BLaER1 (cell line): ENCODE data around the gene INAFM2.

Experiments used
- H3K27ac ChIP-seq: shearing (Covaris generic); formaldehyde crosslinking; 2 replicates; pipeline ENCODE4 v1.8.1; 2022
- H3K27me3 ChIP-seq: shearing (Covaris generic); formaldehyde crosslinking; 2 replicates; pipeline ENCODE4 v1.8.1; 2022
- H3K36me3 ChIP-seq: shearing (Covaris generic); formaldehyde crosslinking; 2 replicates; pipeline ENCODE4 v1.8.1; 2022
- H3K4me1 ChIP-seq: shearing (Covaris generic); formaldehyde crosslinking; 2 replicates; pipeline ENCODE4 v1.8.1; 2022
- H3K4me2 ChIP-seq: shearing (Covaris generic); formaldehyde crosslinking; 2 replicates; pipeline ENCODE4 v1.8.1; 2022
- H3K4me3 ChIP-seq: shearing (Covaris generic); formaldehyde crosslinking; 2 replicates; pipeline ENCODE4 v1.8.1; 2022
- H3K9ac ChIP-seq: shearing (Covaris generic); formaldehyde crosslinking; 2 replicates; pipeline ENCODE4 v1.8.1; 2022
- H3K9me3 ChIP-seq: shearing (Covaris generic); formaldehyde crosslinking; 2 replicates; pipeline ENCODE4 v1.8.1; 2022
- H4K20me1 ChIP-seq: shearing (Covaris generic); formaldehyde crosslinking; 2 replicates; pipeline ENCODE4 v1.8.1; 2022
- Cebpa-rat ChIP-seq: shearing (Covaris generic); IDR thresholded peaks from 2 replicates; pipeline ENCODE4 v1.8.1; 2022

INAFM2 gene

DNA sequence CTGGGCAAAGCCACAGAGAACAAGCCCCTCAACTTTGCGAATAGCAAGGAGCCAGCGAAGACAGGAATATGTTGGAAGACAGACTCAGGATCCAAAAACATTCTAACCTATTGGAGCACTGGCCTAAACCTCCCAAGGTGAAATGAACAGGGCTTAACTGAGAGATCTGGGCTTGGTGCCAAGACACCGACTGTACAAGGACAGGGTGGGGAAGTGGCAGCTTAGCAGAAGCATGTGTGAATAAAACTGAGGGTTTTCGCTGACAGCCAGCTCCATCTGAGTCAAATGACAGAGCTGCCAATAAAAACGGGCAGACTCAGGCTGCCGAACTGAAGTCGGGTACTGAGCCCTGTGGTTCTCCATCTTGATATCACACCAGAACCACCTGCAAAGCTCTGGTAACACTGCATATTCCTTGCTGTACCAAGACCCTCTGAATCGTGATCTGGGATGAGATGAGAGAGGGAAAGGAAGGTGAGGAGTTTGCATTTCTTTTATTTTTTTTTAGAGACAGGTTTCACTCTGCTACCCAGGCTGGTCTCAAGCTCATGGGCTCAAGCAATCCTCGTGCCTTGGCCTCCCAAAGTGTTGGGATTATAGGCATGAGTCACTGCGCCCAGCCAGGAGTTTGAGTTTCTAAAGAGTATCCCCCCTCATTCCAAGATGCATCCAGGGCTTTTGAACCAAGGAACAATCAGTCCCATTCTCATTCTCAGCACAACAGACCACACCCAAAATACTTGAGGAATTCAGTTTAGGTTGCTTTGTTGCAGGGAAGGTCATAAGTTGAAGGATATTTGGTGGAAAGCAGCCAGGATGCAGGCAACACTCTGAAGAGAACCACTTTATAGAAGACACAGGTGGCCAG lies 9.7 kb upstream of the INAFM2 start:
- H3K4me2 ChIP-seq = no peak overlapping the region
- no peaks in the 10 kb centered on the region for H3K36me3 ChIP-seq
- peaks cover 23% of the 10 kb centered on the region for H3K4me1 ChIP-seq
- H3K9me3 ChIP-seq = no peaks in the 10 kb centered on the region
- H3K27me3 ChIP-seq = no peaks in the 10 kb centered on the region
- H3K9ac ChIP-seq = no peak overlapping the region
- no peak for TF ChIP-seq Cebpa-rat
- H3K27ac ChIP-seq = no peak overlapping the region
- H4K20me1 ChIP-seq = no peaks in the 10 kb centered on the region
- H3K4me3 ChIP-seq = no peak overlapping the region

DNA sequence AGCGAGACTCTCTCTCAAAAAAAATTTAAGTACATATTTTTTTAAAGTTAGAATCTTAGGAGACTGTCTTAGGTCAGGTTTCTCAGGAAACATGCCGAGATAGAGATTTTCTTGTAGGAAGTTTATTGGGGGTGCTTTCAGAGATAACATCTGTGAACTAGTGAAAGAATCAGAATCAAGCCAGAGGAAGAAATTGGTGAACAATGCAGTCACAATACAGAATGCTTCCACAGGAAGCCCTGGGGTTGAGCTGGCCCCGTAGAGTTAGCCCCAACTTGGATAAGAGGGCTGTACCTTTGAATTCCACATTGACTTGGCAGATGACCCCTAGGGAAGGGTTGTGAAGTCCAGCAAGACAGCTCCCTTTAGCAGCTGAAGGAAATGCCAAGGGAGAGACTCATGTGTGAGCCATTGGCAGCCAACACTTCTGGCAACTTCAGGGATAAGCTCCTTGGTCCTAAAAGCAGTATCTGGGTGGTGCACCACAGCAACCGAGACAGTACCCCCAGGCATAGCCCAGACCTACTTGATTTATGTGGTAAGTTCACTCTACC lies 8.7 kb upstream of the INAFM2 start:
- TF ChIP-seq Cebpa-rat = no peak
- no peaks in the 10 kb centered on the region for H3K9me3 ChIP-seq
- no peak overlapping the region for H3K27ac ChIP-seq

DNA sequence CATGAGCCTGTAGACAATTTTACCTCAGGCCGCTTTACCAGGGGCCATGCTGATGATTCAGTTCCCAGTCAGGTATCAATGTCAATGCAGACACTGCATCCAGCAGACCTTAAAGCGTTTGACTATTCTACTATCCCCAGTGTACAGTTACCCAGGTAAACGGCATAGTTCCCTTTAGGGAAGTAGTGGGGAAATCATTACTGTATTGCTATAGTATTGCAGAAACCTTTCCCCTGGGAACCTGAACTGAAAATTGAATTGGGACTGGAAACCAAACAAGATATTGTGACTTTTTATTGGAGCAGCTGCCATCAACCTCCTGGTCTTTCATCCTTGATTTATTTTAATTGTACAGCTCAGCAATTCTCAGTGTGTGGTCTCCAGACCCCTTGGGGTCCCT lies 6.6 kb upstream of the INAFM2 start:
- Histone ChIP-seq H3K4me2 (peak overlapping the region; percentile 18; the same call in 1 of the 2 replicates), H3K9ac (no peak overlapping the region), H3K36me3 (no peaks in the 10 kb centered on the region), H3K4me1 (peaks cover 8% of the 10 kb centered on the region; the same call in 1 of the 2 replicates), H4K20me1 (no peaks in the 10 kb centered on the region), H3K9me3 (no peaks in the 10 kb centered on the region), H3K27me3 (no peaks in the 10 kb centered on the region), H3K27ac (no peak overlapping the region), H3K4me3 (no peak overlapping the region)
- no peak for TF ChIP-seq Cebpa-rat

More for the DNA sequence above, 8.7 kb upstream of the INAFM2 start:
- Histone ChIP-seq H3K4me2 (no peak overlapping the region), H3K4me1 (peaks cover 13% of the 10 kb centered on the region), H3K36me3 (no peaks in the 10 kb centered on the region), H3K4me3 (no peak overlapping the region), H3K9ac (no peak overlapping the region), H4K20me1 (no peaks in the 10 kb centered on the region), H3K27me3 (no peaks in the 10 kb centered on the region)

DNA sequence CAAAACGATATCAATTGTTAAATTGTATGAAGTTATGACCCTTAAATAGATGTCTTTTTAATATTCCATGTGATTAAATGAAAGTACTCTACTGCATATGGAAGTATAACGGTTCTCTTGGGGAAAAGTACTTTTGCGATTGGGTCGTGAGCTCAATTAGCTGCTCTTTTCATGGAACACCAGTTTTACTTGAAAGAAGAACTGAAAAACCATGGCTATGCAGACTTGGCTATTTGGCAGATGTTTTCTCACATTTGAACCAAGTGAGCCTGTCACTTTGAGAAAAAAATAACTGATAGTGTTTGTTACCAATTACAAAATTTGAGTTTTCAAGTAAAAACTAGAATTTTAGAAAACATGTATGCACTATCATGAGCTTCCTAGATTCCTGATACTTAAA lies 5.9 kb upstream of the INAFM2 start:
- Histone ChIP-seq H3K4me3 (no peak overlapping the region), H3K27me3 (no peaks in the 10 kb centered on the region), H4K20me1 (no peaks in the 10 kb centered on the region), H3K9ac (no peak overlapping the region), H3K9me3 (no peaks in the 10 kb centered on the region), H3K4me1 (peaks cover 12% of the 10 kb centered on the region), H3K27ac (no peak overlapping the region), H3K36me3 (no peaks in the 10 kb centered on the region), H3K4me2 (peak overlapping the region; percentile 18; the same call in 1 of the 2 replicates)
- no peak for TF ChIP-seq Cebpa-rat

DNA sequence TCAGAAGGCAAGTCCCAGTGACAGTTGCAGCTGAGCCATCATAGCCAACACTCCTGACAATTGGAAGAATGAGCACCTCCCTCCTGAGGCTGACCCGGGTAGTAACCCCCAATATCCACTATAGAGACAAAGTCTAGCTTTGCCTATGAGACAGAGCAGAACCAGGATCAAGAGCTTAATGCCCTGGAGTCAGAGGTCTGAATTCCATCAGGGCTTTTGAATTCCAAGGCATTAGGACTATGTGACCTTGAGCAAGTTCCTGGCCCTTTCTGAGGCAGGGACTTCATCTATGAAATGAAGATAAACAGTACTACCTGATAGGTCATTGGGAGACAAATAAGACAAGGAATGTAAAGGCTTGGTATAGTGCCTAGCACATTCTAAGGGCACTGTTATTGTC lies 3.1 kb upstream of the INAFM2 start:
- Histone ChIP-seq H3K27me3 (peaks cover 17% of the 10 kb centered on the region), H3K4me3 (no peak overlapping the region), H3K36me3 (no peaks in the 10 kb centered on the region), H3K4me1 (peaks cover 31% of the 10 kb centered on the region), H4K20me1 (peaks cover 14% of the 10 kb centered on the region), H3K4me2 (no peak overlapping the region), H3K27ac (no peak overlapping the region), H3K9ac (no peak overlapping the region), H3K9me3 (no peaks in the 10 kb centered on the region)
- no peak for TF ChIP-seq Cebpa-rat

DNA sequence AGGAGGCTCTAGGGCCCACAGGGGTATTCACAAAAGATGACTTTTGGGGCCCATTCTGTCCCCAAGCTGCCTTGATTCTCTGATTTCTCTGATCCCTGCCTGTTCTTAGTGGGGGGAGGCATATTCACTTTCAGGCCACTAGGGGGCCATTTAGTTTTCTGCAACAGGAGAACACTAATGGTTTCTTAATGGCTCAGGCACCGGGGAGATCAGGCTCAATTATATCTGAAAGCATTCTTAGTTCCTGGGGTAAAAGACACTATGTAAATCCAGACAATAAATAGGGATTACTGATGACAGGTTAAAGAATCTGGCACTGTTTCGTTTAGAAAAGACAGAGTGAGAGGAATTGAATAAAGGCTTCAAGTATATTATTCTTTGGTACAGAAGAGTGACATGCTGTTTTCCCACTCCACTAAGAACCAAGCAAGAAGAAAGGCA lies 2.5 kb upstream of the INAFM2 start:
- Histone ChIP-seq H3K4me1 (peaks cover 35% of the 10 kb centered on the region), H3K27ac (no peak overlapping the region), H3K27me3 (peaks cover 22% of the 10 kb centered on the region), H3K36me3 (no peaks in the 10 kb centered on the region), H3K9me3 (no peaks in the 10 kb centered on the region), H3K9ac (no peak overlapping the region), H3K4me2 (no peak overlapping the region), H4K20me1 (peaks cover 17% of the 10 kb centered on the region), H3K4me3 (no peak overlapping the region)
- no peak for TF ChIP-seq Cebpa-rat

DNA sequence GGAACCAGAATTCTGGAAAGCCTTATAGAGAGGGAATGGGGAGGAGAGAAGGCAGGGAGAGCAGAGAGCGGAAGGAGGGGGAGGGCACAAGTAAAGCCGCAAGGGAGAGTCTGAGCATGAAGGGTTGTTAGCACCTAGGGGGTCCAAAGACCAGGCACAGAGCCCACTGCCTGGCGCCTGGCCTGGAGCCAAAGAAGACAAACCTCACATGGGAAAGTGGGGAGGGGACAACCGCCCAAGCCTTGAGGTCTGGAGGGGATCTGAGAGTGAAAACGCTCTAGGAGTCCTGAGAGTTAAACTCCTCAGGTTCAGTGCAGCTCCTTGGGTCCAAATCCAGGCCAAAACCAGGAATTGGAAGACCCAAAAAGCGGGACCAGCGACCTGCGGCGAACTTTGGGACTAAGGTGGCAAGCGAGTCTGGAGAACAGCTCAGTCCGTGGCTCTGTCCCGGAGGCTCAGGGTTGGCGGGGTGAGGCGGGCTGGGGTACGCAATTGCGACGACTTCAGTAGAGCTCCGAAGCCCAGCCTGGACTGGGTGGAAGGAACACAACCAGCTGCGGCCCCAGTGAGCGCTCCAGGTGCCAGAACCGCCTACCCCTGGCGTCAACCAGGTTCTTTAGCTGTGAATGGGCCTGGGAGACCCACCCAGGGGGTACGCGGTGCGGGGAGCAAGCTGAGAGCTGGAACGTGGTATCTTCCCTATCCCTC lies 807 bp upstream of the INAFM2 start:
- Histone ChIP-seq H3K27me3 (peaks cover 24% of the 10 kb centered on the region), H3K4me2 (peak overlapping the region; percentile 98), H3K4me1 (peaks cover 38% of the 10 kb centered on the region), H3K27ac (no peak overlapping the region), H4K20me1 (peaks cover 17% of the 10 kb centered on the region), H3K9ac (no peak overlapping the region), H3K9me3 (no peaks in the 10 kb centered on the region), H3K4me3 (peak overlapping the region; percentile 88), H3K36me3 (no peaks in the 10 kb centered on the region)
- TF ChIP-seq Cebpa-rat = no peak

DNA sequence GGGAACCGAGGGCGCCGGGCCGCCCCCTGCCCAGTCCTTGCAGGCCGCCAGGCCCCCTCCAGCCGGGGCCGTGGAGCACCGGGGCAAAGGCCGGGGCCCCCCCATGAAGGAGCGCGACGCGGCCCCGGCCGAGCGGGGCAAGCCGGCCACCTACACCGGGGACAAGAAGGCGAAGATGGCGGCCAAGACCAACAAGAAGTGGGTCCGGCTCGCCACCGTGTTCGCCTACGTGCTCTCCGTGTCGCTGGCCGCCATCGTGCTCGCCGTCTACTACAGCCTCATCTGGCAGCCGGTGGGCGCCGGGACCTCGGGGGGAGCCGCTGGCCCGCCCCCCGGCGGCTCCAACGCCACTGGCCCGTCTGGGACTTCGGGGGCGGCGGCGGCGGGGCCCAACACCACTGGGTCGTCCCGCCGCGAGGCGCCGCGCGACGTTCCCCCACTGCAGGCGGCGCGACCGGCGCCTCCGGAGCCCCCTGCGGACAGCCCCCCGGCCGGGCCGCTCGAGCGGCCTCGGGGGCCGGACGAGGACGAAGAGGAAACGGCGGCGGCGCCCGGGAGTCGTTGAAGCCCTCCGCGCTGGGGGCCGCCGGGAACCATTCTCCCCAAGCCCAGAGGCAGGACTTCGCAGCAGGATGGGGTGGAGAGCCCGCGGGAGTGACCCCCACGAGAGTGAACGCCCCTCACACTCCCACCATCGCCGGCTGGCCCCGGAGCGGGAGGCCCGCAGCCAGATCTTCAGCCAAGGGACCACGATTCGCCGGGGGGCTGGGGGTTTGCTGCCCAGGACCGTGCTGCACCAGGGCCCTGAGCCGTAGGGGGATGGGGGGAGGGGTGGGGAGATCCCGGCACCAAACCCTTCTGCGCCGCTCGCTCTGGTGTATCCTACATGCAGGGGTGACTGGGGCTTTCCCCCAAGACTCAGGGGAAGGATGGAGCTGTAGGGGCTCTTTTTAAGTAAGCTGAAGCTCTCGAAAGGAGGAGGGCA lies 753 bp downstream of the INAFM2 start:
- Histone ChIP-seq H4K20me1 (peaks cover 17% of the 10 kb centered on the region), H3K4me2 (peak overlapping the region; percentile 98), H3K9me3 (no peaks in the 10 kb centered on the region), H3K9ac (peak overlapping the region; percentile 79), H3K36me3 (no peaks in the 10 kb centered on the region), H3K4me1 (peaks cover 54% of the 10 kb centered on the region), H3K27ac (peak overlapping the region; percentile 71), H3K27me3 (peaks cover 24% of the 10 kb centered on the region), H3K4me3 (peak overlapping the region; percentile 88)
- no peak for TF ChIP-seq Cebpa-rat

DNA sequence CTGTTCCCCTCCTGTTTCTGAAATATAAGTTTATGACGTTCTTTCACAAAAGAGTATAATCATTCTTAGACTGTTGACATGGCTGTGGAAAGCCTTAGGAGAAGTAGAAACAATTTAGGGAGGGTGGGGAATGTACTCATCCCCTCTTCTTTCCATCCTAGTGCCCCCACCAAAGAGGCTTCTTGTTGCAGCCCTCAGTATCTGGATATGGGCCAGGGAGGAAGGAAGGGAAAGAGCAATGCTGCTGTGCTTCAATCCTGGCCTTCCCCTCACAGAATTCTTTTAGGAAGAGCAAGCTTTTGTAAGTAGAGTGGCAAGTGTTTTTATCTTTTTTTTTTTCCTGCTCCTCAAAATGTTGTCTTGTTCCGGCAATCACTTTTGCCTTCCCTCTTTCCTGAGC lies 1.7 kb downstream of the INAFM2 start:
- no peak overlapping the region for H3K27ac ChIP-seq
- peaks cover 63% of the 10 kb centered on the region for H3K4me1 ChIP-seq
- H3K9ac ChIP-seq = no peak overlapping the region
- H3K9me3 ChIP-seq = no peaks in the 10 kb centered on the region
- no peak for TF ChIP-seq Cebpa-rat
- peaks cover 24% of the 10 kb centered on the region for H3K27me3 ChIP-seq
- H4K20me1 ChIP-seq = peaks cover 17% of the 10 kb centered on the region
- no peaks in the 10 kb centered on the region for H3K36me3 ChIP-seq
- peak overlapping the region; percentile 88 for H3K4me3 ChIP-seq
- peak overlapping the region; percentile 98 for H3K4me2 ChIP-seq
